RCC 7860 (cell line): Measurements from ENCODE around the gene TEX53.

Source experiments
- DNase-seq: peaks from one replicate; pipeline ENCODE4 v3.0.0-alpha.2; 2015; ENCODE audit warnings: low spot score
- FAIRE-seq: peaks from 2 replicates; lab custom pipeline; 2012; peaks lifted over from hg19 to GRCh38; lab: Jason Lieb, UNC

The TEX53 gene

DNA sequence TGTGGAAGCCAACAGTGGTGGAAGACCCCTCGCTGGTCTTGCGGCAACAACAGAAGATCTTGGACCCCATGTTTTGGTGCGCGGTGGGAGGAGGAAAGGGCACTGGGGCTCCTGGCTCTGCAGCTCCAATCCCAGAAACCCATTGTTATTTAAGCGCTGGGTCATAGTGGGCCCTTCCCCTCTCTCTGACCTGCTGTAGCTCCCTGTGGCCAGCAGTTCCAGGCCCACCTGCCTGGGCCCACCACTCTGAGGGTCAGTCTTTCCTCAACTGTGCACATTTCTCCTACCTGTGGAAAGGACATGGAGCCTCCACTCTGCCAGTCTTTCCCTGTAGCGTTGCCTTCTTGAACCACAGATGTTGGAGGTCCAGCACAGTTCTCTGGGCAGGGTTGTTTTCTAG is at the start of gene TEX53:
Gene TEX53, minus strand, starts transcription at position 101 of the 400 bp plus-strand sequence. Its CDS starts 31 bp downstream, at position 70.
- FAIRE-seq (no peak), DNase-seq (no peak)

DNA sequence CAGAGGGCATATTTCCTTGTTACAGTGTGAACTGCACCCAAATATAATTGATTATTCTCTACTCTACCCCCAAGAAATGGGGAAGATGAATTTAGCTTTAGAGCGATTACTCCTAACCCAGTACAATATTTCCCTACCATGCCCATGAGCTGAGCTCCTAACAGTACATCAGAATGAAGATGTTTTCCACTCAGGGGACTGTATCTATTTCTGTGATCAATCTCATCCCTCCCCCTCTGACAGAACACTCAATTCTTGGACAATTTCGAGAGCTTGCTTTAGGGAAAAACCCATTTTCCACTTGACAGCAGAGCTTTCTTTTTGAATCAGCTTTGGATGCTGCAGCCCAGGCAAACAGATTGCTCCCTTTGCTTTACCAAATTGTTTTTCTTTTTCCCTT is 49.1 kb upstream of the TEX53 start:
- DNase-seq = no peak
- FAIRE-seq = no peak

DNA sequence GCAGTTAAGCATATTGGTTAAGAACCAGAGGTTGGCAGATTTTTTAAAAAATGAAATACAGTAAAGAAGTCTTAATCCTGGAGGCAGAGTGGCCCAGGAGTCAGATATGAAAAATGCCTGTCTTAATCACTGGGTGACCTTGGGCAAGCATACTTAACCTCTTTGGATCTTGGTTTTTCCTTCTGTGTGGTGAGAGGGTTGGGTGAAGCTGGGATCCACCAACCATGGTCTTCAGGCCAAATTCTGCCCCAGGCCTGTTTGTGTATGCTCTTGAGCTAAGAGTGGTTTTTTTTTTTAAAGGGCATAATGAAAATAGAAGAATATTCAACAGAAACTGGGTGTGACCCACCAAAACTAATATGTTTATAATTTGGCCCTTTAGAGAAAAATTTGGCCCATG is 44.4 kb upstream of the TEX53 start:
- DNase-seq (no peak), FAIRE-seq (peak; percentile 17)

GRCh38 chr9:114697951-114698351 is 40.3 kb upstream of the TEX53 start:
- FAIRE-seq (no peak), DNase-seq (no peak)

DNA sequence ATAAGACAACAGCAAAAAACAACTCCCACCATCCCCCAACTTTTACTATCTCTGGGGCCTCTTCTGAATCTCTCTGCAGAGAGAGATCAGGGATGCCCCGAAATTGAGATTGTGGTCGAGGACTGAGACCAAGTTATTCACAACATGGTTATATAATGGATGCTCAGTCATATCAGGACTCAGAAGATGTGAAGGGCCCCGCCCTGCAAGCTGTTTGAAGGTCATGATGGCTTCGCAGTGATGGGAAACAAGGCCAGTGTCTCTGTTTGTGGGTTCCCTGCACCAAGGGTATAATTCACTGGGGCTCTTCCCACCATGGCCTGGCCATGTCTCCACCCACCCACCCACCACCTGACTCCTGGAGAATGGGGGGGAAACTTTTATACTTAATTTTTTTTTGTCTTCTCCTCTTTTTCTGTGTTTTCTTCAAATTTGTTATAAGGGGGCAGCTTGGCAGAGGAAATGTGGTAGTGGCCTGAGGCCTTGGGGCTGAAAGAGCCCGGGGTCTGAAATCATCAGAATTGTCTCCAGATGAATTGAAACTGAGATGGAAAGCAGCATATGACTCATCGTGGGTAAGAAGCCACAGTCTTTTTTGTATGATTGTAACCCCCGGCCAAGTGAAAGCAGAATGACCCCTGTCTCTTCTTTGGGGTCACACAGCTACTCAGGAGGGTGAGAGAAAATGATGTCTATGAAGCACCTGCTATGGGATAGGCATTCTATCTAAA is 39.4 kb upstream of the TEX53 start:
- FAIRE-seq = peak; percentile 55
- DNase-seq = peak; percentile 26

- DNase-seq (no peak), FAIRE-seq (no peak)
Measured at GRCh38 chr9:114695948-114696347, 38.3 kb upstream of the TEX53 start.

DNA sequence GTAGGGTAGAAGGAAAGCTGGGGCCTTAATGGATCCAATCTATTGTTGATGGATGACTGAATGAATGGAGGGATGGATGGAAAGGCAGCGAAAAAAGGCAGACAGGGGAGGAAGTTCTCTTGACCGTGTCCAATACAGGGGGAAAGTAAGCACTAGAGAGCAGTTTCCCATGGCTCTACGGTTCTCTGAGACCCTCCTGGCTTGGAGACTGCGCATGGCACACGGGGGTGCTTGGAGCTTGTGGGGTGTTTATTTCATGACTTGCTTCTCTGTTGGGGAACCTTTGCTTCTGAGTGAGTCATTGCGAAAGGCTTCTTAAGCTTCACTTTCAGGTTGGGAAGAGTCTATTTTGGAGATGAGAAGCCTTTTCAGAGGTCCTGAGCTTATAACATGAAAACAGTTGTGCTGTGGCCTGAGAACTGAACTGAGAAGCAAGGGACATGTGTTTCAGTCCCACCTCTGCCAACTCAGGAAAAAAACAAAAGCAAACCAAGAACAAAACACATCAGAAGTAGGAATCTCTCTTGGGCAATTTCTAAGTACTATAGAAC is 37.2 kb upstream of the TEX53 start:
- DNase-seq (no peak), FAIRE-seq (no peak)

GRCh38 chr9:114694146-114694545 is 36.5 kb upstream of the TEX53 start:
- FAIRE-seq (peak; percentile 86), DNase-seq (peak; percentile 87)

DNA sequence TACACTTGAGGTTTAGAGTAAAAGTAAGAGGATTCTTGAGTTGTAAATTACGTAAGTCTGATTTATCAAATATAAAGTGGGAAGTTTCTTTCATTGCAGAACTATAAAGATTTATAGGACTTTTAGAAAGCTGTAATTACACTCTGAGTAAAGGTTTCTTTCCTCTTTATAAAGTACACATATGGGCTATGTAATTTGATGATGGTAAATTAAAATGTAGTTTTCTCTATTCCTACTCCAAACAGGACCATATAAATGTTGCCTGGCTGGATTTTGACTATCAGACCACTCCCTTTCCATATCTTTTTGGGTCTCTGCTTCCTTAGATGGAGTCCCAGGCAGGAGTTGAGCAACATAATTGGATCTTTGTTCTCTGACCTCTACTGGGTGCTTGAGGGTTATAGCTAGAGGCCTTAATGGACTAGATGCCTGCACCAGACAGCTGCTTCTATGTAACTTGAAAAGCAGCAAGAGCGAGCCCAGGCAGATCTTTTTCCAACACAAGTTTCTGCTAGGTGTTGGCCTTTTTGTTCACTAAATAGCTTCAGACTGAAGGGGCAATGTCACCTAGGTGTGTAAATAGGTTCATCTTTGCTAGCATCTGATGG is 35.7 kb upstream of the TEX53 start:
- DNase-seq (no peak), FAIRE-seq (no peak)

DNA sequence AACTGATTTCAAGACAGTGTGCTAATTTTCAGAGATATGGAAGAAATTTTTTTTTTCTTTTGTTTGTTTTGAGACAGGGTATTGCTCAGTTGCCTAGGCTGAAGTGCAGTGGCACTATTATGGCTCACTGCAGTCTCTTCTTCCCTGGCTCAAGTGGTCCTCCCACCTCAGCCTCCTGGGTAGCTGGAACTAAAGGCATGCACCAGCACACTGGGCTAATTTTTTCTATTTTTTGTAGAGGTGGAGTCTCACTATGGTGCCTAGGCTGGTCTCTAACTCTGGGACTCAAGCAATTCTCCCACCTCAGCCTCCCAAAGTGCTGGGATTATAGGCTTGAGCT is 34.3 kb upstream of the TEX53 start:
- no peak for FAIRE-seq
- DNase-seq = no peak

GRCh38 chr9:114691046-114691955 is 33.7 kb upstream of the TEX53 start:
- DNase-seq (peak; percentile 99), FAIRE-seq (peak; percentile 99)

DNA sequence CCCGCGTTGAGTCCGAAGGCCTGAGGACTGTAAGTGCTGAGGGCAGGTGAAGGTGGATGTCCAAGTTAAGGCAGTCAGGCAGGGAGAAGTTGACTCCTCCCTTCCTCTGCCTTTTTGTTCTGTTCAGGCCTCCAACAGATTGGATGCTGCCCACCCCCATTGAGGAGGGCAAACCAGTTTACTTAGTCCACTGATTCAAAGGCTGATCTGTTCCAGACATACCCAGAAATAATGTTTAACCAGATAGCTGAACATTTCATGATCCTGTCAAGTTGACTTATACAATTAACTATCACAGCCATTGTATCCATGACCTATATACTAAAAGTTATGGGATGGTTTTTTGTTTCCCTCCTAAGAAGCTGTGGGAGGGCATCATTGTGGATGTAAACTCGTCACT is 32.7 kb upstream of the TEX53 start:
- FAIRE-seq (no peak), DNase-seq (peak; percentile 69)

DNA sequence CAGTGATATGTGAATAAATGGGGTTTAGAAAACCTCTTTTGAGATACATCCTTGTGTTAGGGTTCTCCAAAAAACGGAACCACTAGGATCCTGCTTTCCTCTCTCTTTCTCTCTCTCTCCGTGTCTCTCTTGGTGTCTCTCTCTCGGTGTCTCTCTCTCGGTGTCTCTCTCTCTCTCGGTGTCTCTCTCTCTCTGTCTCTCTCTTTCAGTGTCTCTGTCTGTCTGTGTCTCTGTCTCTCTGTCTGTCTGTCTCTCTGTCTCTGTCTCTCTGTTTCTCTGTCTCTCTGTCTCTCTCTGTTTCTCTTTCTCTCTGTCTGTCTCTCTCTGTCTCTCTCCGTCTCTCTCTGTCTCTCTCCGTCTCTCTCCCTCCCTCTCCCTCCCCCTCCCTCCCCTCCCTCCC is 32.2 kb upstream of the TEX53 start:
- FAIRE-seq (no peak), DNase-seq (no peak)

- FAIRE-seq = no peak
- no peak for DNase-seq
Measured at GRCh38 chr9:114688909-114689610, 31.5 kb upstream of the TEX53 start.

GRCh38 chr9:114688379-114688778 is 30.8 kb upstream of the TEX53 start:
- FAIRE-seq = no peak

DNA sequence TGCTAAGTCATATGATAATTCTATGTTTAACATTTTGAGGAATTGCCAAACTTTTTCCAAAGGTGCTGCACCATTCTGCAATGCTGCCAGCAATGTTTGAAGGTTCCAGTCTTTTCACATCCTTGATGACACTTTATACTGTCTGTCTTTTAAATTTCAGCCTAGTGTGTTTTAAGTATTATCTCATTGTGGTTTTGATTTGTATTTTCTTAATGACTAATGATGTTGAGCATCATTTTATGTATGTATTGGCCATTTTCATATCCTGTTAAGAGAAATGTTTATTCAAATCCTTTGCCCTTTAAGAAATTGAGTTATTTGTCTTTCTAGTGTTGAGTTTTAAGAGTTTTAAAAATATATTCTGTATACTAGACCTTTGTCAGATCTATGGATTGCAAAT is 29.4 kb upstream of the TEX53 start:
- FAIRE-seq (peak; percentile 52), DNase-seq (peak; percentile 36)

More at GRCh38 chr9:114688379-114688778, 30.8 kb upstream of the TEX53 start:
- DNase-seq = no peak

GRCh38 chr9:114685951-114686350 is 28.3 kb upstream of the TEX53 start:
- DNase-seq (no peak), FAIRE-seq (no peak)

- FAIRE-seq = no peak
- DNase-seq = no peak
Measured at GRCh38 chr9:114684036-114684435, 26.4 kb upstream of the TEX53 start.

- no peak for FAIRE-seq
- no peak for DNase-seq
Measured at GRCh38 chr9:114682846-114683245, 25.2 kb upstream of the TEX53 start.

- FAIRE-seq (no peak), DNase-seq (peak; percentile 64)
Measured at GRCh38 chr9:114681594-114682332, 24.2 kb upstream of the TEX53 start, which contains the start of gene TEX48. TSS of gene TEX48 (minus strand) at chr9:114682192. CDS start at chr9:114671723, 10,469 bp downstream.
